Lower lobe of right lung (tissue), 2 donors: ENCODE data around the gene NMNAT1. TPM values are rescaled to one million over a fixed set of nuclear protein-coding genes. Genes with fewer than 3 reads are reported as not detected.

ENCODE experiments used
- ATAC-seq, 2 donors: fragments of 200-7000 bp; cut with Tn5 transposase; one replicate each; pipeline ENCODE4 v1.9.1; 2020 to 2022; ENCODE audit warnings: mild to moderate bottlenecking in 2 of 2, moderate library complexity in 2 of 2
- DNase-seq: peaks from one replicate; pipeline ENCODE4 v3.0.0-alpha.2; 2020
- H3K27ac ChIP-seq: fragments of 200-600 bp; one replicate; pipeline ENCODE4 v1.8.0; 2022
- H3K27me3 ChIP-seq: fragments of 200-600 bp; one replicate; pipeline ENCODE4 v1.8.0; 2022; ENCODE audit warnings: low read depth
- H3K36me3 ChIP-seq: fragments of 200-600 bp; one replicate; pipeline ENCODE4 v1.8.0; 2022; ENCODE audit warnings: mild to moderate bottlenecking
- H3K4me1 ChIP-seq: fragments of 200-600 bp; one replicate; pipeline ENCODE4 v1.8.0; 2022
- H3K4me3 ChIP-seq: fragments of 200-600 bp; one replicate; pipeline ENCODE4 v1.8.0; 2022; ENCODE audit warnings: mild to moderate bottlenecking
- H3K9me3 ChIP-seq: fragments of 200-600 bp; one replicate; pipeline ENCODE4 v1.8.0; 2022
- CTCF ChIP-seq: fragments of 200-600 bp; IDR thresholded peaks from one replicate; pipeline ENCODE4 v1.8.0; 2022; ENCODE audit warnings: antibody characterized with exemption, mild to moderate bottlenecking
- intact Hi-C: fragments of 100-400 bp; cut with DNase I; formaldehyde crosslinking; loops from one replicate; pipeline ENCODE4 v1.11.0; 2022
- total RNA-seq: library from RNA; stranded (reverse); fragmentation: NEBNext Ultra II Directional; extraction: Animal tissue kit (Norgen Biotek cat#: 25700); gene quantifications from one replicate; pipeline ENCODE4 v1.2.1, GENCODE V29; 2021
- donor health status: DM: no; HTN: yes; CAD: no; lungs with severe emphysema.

Gene NMNAT1
- total RNA-seq, 1 donor from 2014 or later = 9.2 TPM

- Histone ChIP-seq H3K27ac (no peak overlapping the region), H3K4me1 (no peaks in the 10 kb centered on the region), H3K36me3 (no peaks in the 10 kb centered on the region), H3K9me3 (no peaks in the 10 kb centered on the region), H3K27me3 (no peaks in the 10 kb centered on the region), H3K4me3 (no peak overlapping the region)
- no peak for TF ChIP-seq CTCF
- intact Hi-C loops = no loop called here
- DNase-seq (no peak), ATAC-seq (peak; percentile 37 to 56)
Measured at GRCh38 chr1:9922342-9922741, 20.9 kb upstream of the NMNAT1 start.

- DNase-seq (no peak), ATAC-seq (no peak)
- Histone ChIP-seq H3K27me3 (no peaks in the 10 kb centered on the region), H3K4me3 (no peak overlapping the region), H3K27ac (no peak overlapping the region), H3K4me1 (no peaks in the 10 kb centered on the region), H3K9me3 (no peaks in the 10 kb centered on the region), H3K36me3 (peaks cover 39% of the 10 kb centered on the region)
- intact Hi-C loops = no loop called here
- TF ChIP-seq CTCF = no peak
Measured at GRCh38 chr1:9927259-9927658, 16.0 kb upstream of the NMNAT1 start.

- H3K9me3 ChIP-seq = no peaks in the 10 kb centered on the region
- DNase-seq (no peak), ATAC-seq (no peak)
- no peaks in the 10 kb centered on the region for H3K4me1 ChIP-seq
- H3K27ac ChIP-seq = no peak overlapping the region
- intact Hi-C loops = no loop called here
- H3K27me3 ChIP-seq = no peaks in the 10 kb centered on the region
- H3K36me3 ChIP-seq = peaks cover 62% of the 10 kb centered on the region
- TF ChIP-seq CTCF = no peak
- no peak overlapping the region for H3K4me3 ChIP-seq
Measured at GRCh38 chr1:9929431-9930385, 13.6 kb upstream of the NMNAT1 start.

DNA sequence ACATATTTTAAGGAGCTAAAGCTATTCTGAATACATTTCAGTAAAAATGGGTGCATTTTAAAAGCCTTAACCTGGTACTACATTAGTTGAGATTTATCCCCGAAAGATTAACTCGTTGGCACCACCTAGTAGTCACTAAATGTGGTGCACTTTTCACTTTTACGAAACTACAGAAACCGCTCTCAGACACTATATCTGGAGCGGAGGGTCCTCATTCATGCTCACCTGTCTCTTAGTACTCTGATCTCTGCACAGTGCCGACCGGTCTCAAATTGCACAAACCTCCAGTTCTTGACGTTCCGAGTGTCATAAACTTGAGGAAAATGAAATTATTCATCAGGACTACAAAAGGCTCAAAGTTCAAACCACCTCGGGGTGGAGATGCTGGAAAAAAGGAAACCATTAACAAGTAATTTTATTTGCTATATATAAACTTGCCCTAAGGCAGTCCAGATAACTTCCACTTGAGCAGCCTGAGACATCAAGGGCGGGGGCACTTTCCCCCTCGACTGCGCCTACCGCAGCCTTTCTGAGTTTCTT is 806 bp upstream of the NMNAT1 start:
- Histone ChIP-seq H3K4me3 (peak overlapping the region; percentile 94), H3K4me1 (peaks cover 22% of the 10 kb centered on the region), H3K9me3 (no peaks in the 10 kb centered on the region), H3K36me3 (peaks cover 13% of the 10 kb centered on the region), H3K27me3 (no peaks in the 10 kb centered on the region), H3K27ac (peak overlapping the region; percentile 93)
- no peak for DNase-seq
- peak; percentile 34 for TF ChIP-seq CTCF
- ATAC-seq = peak; percentile 65 to 67
- intact Hi-C loops = no loop called here

DNA sequence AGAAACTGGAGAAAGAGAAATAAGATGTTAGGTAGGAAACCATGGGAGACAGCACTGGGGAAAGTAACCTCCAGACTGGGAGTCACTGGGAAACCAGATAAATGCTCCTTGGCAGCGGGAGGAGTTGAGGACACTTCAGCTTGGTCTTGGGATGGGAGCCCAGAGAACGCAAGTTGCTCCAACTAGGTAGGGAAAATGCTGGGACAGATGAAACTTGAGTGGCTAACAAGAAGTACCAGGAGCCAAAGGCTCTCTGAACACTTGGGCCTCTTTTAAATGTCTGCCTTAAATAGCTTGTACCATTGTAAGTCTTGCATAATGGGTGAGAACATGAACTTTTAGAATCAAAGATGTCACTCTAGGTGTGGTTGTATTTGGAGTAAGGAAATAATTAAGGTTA is 3.0 kb downstream of the NMNAT1 start:
- intact Hi-C loops = no loop called here
- TF ChIP-seq CTCF = no peak
- no peak for DNase-seq
- ATAC-seq = no peak
- H3K4me3 ChIP-seq = no peak overlapping the region
- H3K4me1 ChIP-seq = peaks cover 22% of the 10 kb centered on the region
- H3K27ac ChIP-seq = no peak overlapping the region
- H3K36me3 ChIP-seq = peaks cover 8% of the 10 kb centered on the region
- H3K9me3 ChIP-seq = no peaks in the 10 kb centered on the region
- H3K27me3 ChIP-seq = no peaks in the 10 kb centered on the region
